ENCODE data around the gene CDK5R2. TPM values are rescaled to one million over a fixed set of nuclear protein-coding genes. Genes with fewer than 3 reads are reported as not detected.

Gene CDK5R2
- total and polyA plus RNA-seq, 2 of the 13 experiments (the other 11 are each of a cell fraction or from before 2014, with no cell fraction given): not detected

DNA sequence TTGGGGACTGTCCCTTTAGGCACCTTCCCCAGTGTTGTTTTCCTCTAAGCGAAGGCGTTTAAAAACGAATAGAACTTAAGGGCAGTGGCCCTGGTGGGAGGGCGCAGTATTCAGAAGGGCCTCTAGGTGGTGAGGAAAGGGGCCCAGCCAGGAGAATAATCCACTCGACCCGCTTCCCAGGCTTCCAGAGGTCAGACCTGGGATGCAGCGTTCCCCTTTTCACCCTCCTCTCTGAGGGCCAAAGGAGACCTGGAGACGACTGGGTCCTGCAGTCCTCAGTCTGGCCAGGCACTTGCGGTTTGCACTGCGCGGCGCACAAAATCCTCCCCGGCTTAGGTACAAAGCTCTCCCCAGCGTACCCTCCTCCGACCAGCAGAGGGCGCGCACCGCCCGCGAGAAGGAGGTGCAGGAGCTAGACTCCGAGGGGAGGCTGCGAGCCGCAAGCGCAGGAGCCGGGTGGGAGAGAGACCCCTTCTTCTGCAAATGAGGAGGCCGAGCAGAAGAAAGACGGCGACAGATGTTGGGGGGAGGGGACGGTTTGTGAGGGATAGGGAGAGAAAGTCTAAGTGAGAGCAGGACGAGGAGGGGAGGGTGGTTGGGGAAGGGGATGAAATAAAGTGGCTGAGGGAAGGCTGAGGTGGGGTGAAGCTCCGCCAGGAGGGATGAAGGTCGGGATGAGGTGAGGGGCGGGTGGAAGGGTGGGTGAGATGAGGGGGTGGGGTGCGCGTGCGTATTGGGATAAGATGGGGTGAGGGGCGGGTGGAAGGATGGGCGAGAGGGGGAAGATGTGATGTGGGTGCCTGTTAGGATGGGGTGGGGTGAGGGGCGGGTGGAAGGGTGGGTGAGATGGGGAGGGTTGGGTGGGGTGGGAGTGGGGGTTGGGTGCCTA lies 20.6 kb downstream of the CDK5R2 start (continued):
- TF ChIP-seq, protein P1, sequence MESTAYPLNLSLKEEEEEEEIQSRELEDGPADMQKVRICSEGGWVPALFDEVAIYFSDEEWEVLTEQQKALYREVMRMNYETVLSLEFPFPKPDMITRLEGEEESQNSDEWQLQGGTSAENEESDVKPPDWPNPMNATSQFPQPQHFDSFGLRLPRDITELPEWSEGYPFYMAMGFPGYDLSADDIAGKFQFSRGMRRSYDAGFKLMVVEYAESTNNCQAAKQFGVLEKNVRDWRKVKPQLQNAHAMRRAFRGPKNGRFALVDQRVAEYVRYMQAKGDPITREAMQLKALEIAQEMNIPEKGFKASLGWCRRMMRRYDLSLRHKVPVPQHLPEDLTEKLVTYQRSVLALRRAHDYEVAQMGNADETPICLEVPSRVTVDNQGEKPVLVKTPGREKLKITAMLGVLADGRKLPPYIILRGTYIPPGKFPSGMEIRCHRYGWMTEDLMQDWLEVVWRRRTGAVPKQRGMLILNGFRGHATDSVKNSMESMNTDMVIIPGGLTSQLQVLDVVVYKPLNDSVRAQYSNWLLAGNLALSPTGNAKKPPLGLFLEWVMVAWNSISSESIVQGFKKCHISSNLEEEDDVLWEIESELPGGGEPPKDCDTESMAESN (CRISPR knock-in tag; conservative IDR thresholded peaks at IDR 0.05): peak; percentile 83
- no peak for TF ChIP-seq E2F1 (CRISPR knock-in tag; IDR thresholded peaks at IDR 0.05)
- TF ChIP-seq ZNF816 (CRISPR knock-in tag; IDR thresholded peaks at IDR 0.05; ENCODE audit: borderline replicate concordance): no peak
- 0 out of 2 replicates have a peak, but pooled peaks have one; percentile 17 for TF ChIP-seq MAX (IDR thresholded peaks at IDR 0.05)
- no peak for TF ChIP-seq SOX6 (IDR thresholded peaks at IDR 0.05)
- TF ChIP-seq SOX6 (CRISPR knock-in tag; IDR thresholded peaks at IDR 0.05): peak; percentile 38; the same call in 1 of the 2 replicates
- TF ChIP-seq SMARCC2 (IDR thresholded peaks at IDR 0.05): no peak
- TF ChIP-seq ZNF337 (CRISPR knock-in tag; IDR thresholded peaks at IDR 0.05; ENCODE audit: borderline replicate concordance, low read depth): no peak
- TF ChIP-seq DZIP1 (CRISPR knock-in tag; IDR thresholded peaks at IDR 0.05): no peak
- no peak for TF ChIP-seq ZBTB38 (CRISPR knock-in tag; IDR thresholded peaks at IDR 0.05)
- no peak for TF ChIP-seq GTF3A (CRISPR knock-in tag; conservative IDR thresholded peaks at IDR 0.05)
- TF ChIP-seq NONO (IDR thresholded peaks at IDR 0.05): no peak
- TF ChIP-seq NONO (CRISPR knock-in tag; conservative IDR thresholded peaks at IDR 0.05): peak; percentile 85
- TF ChIP-seq ARNTL (CRISPR knock-in tag; IDR thresholded peaks at IDR 0.05): no peak
- 0 out of 2 replicates have a peak, but pooled peaks have one; percentile 36 for TF ChIP-seq KMT2B (CRISPR knock-in tag; IDR thresholded peaks at IDR 0.05)
- no peak for TF ChIP-seq ZFP37 (CRISPR knock-in tag; IDR thresholded peaks at IDR 0.05; ENCODE audit: borderline replicate concordance)
- TF ChIP-seq KDM2A (CRISPR knock-in tag; IDR thresholded peaks at IDR 0.05; ENCODE audit: borderline replicate concordance, low read depth): peak; percentile 92
- TF ChIP-seq ZNF331 (CRISPR knock-in tag; IDR thresholded peaks at IDR 0.05): peak; percentile 55; the same call in 1 of the 2 replicates
- TF ChIP-seq, protein P2, sequence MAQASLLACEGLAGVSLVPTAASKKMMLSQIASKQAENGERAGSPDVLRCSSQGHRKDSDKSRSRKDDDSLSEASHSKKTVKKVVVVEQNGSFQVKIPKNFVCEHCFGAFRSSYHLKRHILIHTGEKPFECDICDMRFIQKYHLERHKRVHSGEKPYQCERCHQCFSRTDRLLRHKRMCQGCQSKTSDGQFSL (CRISPR knock-in tag; IDR thresholded peaks at IDR 0.05): no peak
- peak; percentile 53; the same call in 1 of the 2 replicates for TF ChIP-seq ZFX (CRISPR knock-in tag; IDR thresholded peaks at IDR 0.05; ENCODE audit: low read depth)
- peak; percentile 67; the same call in 1 of the 2 replicates for TF ChIP-seq HIVEP1 (CRISPR knock-in tag; IDR thresholded peaks at IDR 0.05)
- TF ChIP-seq PHF5A (CRISPR knock-in tag; IDR thresholded peaks at IDR 0.05; ENCODE audit: low read depth, unreplicated experiment): peak; percentile 38
